ENCODE data around the gene NR0B2.
A peak's percentile ranks its signal among the peaks of the same experiment; 100 is the strongest.
"Not testable (repeated sequence)": the region's sequence is repeated elsewhere in the genome, so short reads cannot be mapped to it uniquely, and the experiment has no call there.

Gene NR0B2, protein sequence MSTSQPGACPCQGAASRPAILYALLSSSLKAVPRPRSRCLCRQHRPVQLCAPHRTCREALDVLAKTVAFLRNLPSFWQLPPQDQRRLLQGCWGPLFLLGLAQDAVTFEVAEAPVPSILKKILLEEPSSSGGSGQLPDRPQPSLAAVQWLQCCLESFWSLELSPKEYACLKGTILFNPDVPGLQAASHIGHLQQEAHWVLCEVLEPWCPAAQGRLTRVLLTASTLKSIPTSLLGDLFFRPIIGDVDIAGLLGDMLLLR

DNA sequence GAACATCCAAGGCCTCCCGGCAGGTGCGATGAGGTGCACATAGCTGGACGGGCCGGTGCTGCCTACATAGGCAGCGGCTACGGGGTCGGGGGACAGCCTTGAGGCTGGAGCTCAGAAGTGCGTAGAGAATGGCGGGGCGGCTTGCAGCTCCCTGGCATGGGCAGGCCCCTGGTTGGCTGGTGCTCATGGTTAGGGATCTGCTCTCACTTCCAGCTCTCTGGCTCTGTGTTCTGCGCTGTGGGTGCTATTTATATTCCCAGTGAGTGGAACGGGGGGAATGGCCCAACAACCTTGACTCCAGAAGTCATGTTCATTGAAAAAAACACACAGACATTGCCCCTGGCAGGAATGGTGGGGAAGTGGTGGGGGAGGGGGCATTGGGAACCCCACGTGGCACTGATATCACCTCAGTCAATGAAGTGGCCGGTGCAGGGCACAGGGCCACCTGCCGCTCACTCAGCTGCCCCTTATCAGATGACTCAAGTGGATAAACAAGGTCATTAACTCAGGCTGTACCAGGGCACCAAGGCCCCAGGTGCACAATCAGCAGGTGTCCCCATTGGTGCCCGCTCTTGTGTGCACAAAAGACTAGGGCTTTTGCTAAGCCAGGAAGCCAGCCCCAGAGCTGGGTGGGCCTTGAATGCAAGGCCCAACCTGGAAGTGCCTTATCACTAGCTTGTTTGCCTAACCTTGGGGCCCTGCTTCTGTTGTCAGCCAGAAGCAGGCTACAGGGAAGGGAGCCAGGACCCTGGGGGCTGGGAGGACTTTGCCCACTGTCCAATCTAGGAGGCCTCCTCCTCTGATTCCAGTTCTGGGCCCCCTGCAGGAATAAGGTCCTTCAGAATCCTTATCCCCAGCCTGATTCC is at the start of gene NR0B2:
NR0B2 (minus strand) TSS at position 222 of the 866 bp plus-strand sequence; CDS start at position 187, 35 bp downstream.
- DNase-seq (ENCODE audit: low read depth): no peak

DNA sequence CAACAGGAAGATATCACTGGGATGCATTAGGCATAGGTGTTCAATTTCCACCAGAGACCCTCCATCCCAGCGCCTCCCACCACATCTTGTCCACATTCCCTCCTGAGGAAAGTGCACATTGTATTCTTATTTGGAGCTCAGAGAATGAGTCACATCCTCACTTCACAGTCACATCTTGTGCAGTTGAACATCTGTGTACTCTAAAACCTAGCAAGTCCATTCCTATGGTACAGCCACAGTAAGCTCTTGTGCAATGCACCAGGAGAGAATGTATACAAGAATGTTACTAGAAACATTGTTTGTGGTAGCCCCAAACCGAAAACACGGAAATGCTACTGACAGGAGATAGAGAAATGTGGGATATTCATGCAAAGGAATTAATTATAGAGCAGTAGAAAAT is 48.1 kb upstream of the NR0B2 start:
- DNase-seq (ENCODE audit: low read depth): peak; percentile 92

DNA sequence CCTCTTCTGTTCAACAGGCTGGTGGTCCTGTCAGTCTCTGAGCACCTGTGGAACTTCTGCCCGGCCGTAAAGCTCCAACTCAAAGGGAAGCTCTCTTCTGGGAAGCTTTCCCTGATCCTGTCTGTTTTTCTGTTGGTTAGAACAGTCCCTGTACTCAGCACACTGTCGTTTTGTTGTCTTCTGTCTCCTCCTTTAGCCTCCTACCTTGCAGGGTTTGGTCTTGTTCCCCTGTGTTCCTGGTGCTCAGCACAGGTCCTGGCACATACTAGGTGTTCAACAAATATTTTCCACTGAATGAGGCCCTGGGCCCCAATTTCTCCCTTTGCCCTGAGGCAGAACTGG is 46.8 kb upstream of the NR0B2 start:
- DNase-seq (ENCODE audit: low read depth): no peak

DNA sequence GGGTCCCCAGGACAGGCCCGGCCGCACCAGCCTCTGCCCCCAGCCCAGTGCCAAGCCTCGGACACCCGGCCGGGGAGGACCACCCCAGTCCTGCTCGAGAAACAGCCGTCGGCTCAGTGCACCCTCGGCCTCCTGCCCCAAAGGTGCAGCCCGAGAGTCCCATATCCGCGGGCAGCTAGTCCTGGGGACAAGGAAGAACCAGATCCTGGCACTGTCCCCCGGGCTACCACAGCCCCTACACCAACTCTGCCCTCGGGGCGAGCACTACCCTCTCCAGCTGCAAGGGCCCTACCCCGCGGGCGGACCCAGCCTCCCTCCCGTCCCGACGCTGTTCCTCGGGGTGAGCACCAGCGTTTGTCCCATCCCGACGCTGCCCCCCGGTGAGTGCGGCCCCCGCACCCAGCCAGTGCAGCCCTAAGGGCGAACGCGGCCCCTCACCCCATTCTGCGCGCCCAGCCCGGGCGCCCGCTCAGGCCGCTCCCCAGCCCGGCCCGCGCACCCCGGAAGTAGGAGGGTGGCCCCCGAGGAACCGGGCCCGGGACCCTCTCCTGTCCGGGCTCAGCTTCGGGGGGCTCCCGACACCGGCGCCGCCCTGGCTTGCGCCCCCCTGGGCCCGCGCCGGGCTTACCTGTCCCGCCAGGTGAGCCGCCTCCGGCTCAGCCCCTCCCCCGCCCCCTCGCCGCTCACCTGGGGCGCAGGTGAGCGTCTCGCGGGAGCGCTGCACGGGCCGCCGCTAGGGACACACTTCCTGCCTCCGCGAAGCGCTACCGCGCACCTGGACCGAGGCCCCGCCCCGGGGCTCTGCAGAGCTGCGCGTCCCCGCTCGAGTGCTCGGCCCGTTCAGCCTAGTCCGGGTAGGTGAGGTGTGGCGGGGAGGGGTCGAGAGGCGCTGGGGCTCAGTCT is 46.2 kb upstream of the NR0B2 start, which contains the start of gene KDF1:
KDF1 (minus strand) TSS at position 747 of the 903 bp plus-strand sequence. CDS start 8,088 bp downstream, outside the sequence.
- DNase-seq (ENCODE audit: low read depth): no peak

DNA sequence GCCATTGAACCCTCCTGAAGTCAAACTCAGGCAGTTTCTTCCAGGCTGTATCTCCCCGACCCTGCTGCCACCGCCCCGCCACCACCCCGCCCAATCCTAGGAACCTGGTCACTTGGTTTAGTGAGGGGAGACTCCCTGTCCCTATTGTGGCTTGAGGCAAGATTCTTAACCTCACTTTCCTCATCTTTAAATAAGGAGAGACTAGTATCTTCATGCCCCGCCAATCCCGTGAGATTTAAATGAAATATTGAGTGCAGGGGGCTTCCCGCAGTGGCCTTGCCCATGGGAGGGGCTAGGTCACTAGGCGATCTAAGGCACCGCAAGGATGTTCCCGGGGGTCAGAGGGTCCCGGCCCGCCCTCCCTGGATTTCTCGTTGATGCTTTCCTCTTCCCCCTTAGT is 45.5 kb upstream of the NR0B2 start:
- no peak for DNase-seq (ENCODE audit: low read depth)

DNA sequence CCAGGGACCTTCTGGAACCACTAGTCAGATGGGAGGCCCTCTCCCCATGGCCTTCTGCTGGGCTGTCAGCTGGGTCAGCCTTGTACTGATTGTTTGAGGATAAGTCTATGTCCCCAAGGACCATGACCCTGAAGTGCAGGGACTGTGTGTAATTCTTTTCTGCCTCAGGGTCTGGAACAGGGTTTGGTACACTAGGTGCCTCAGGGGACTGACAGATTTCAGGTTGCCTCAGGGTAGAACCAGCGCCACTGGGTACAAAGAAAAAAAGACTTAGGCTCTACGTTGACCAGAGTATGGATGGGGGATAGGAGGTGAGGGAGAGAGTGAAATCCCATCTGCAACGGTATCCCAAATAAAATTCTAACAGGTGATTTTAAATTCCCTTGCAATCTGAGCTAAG is 43.5 kb upstream of the NR0B2 start:
- no peak for DNase-seq (ENCODE audit: low read depth)

DNA sequence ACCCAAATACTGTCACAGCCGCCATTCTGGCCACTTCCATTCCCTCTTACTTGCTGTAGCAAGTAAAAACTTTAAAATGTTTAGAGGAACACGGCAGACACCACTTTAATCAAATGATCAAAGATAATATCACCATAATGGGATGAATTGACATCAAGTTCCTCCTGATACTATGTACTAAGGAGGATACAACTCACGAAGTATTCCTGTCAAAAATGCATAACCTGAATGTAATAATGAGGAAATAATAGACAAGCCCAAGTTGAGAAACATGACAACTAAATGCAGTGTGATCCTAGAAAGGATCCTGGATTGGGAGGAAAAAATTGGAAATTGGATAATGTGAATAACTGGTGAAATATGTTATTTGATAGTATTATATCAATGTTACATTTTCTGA is 42.5 kb upstream of the NR0B2 start:
- no peak for DNase-seq (ENCODE audit: low read depth)

DNA sequence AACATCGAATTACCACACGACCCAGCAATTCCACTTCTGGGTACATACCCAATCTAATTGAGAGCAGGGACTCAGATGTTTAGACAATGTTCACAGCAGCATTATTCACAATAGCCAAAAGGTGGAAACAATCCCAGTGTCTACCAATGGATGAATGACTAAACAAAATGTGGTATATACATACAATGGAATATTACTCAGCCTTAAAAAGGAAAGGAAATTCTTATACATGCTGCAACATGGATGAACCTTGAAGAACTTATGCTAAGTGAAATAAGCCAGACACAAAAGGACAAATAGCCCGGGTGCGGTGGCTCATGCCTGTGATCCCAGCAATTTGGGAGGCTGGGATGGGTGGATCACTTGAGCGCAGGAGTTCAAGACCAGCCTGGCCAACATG is 39.6 kb upstream of the NR0B2 start:
- DNase-seq (ENCODE audit: low read depth): no peak

DNA sequence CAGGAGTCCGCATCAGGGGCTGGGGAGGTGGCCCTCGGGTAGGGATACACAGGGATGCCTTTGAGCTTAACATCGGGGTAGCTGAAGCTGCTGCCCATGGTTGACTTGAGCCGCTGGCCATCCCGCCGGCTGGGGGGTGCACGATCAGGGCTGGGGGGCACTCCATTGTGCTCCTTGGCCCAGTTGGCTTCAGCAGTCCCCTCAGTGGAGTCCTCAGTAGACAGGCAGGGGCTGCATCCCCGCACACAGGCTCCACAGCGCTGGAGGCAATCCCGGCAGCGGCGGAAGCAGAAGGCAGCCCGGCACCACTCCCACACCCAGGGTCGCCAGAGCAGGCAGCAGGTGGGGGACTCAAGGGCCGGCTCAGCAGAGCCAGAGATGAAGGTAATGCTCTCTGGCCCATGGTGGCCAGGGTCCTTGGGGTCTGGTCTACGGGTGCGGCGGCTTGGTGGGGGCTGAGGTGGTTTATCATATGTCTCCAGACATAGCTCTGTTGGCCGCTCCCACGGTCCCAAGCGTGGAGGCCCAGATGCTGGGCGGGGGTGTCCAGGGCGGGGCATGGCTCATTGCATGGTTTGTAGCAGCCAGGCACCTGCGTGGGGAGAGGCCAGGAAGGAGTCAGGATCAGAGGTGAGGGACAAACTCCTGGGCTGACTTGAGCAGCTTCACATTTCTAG is 38.2 kb upstream of the NR0B2 start:
- DNase-seq (ENCODE audit: low read depth): no peak

DNA sequence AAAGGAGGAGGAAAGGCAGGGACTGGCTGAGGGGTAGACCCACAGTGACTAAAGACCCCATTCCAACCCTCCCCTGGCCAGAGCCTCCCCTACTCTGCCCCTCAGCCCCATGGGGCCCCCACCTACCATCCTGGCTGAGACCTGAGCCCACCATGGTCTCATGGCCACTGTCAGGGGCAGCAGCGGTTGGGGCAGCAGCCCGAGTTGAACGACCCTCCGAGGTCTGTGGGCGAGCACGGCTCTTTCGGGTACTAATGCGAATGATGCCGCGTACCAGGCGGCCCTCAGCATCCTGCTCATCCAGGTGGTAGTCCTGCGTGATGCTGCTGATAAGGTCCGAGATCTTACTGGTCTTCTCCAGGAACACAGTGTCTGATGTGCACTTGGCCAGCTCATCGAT is 37.4 kb upstream of the NR0B2 start:
- no peak for DNase-seq (ENCODE audit: low read depth)

DNA sequence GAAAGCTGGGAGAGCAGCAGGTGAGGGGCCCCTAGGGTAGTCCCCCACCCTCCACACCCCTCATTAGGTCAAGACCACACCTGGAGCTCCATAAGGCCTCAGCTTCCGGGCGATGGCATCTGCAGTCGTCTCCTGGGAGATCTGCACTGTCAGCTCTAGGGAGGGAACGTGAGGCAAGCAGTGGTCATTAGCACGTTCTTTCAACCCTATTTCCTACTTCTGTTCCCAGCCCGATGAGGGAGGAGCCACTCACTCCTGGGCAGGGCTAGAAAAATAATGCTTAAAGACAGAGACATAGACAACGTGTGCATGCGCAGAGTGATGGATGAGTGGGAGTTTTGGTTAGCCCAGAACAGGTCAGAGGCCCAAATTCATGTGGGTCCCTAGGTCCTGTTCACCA is 36.8 kb upstream of the NR0B2 start:
- no peak for DNase-seq (ENCODE audit: low read depth)

DNA sequence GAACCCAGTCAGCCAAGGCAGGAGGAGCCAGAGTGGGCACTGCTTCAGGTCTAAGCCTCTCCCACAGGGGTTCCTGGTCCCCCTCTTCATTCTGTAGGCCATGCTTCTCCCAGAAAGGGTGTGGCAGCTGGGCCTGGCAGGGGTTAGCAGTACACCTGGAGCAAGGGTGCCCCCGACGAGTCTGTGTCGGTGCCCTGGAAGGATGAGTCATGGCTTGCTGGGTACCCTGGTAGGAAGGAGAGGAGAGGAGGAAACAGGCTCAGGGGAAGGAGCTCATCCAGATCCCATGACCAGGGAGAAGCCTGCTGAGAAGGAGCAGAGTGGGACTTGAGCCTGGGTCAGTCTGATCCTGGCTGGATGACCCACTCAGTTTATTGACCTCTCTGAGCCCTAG is 36.1 kb upstream of the NR0B2 start:
- no peak for DNase-seq (ENCODE audit: low read depth)

DNA sequence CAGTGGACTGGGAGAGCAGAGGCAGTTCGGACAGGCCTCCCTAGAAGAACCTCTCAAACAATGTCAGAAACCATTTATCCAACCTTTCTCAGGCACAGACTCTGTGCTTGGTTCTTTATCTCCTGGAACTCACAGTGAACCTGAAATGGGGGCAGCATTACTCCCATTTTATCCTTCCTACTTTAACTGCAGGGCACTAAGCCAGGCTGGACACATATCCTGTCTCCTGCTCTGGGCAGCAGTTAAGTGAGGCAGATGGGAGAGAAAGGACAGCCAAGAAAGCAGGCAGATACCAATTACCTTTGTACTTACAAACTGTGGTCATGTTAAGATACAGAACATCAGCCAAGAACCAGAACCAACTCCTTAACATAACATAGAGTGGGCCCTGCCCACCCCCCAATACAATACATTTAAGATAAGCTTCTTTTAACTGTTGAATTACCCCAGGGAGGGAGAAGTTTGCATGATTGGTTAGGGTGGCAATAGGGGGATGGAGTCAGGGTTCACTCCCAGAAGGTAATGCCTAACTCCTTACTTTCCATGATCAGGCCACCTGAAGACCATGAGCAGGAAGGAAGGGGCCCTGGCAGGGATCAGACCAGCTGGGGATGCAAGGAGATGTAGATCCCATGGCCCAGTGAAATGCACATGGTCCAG is 35.6 kb upstream of the NR0B2 start:
- peak; percentile 11 for DNase-seq (ENCODE audit: low read depth)

DNA sequence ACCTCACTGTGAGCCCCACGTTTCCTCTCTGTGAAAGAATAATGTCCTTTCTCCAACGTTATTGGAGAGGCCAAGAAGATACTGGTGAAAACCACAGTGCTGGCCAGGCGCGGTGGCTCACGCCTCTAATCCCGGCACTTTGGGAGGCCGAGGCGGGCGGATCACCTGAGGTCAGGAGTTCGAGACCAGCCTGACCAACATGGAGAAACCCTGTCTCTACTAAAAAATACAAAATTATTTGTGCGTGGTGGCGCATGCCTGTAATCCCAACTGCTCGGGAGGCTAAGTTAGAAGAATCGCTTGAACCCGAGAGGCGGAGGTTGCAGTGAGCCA is 34.9 kb upstream of the NR0B2 start:
- DNase-seq (ENCODE audit: low read depth): not testable (repeated sequence)

DNA sequence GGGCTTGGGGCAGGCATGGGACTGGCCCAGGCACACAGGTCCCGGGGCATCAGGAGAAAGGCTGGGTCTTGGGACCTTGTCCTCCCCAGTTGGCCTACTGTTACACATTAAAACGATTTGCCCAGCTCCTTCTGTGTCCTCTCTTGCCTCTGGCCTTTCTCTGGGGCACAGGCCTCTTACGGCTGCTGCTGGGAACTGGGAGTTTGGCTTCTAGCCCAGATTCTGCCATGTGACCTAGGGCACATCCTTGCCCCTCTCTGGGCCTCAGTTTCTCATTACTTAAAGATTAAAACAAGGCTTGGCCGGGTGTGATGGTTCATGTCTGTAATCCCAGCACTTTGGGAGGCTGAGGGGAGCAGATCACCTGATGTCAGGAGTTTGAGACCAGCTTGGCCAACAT is 32.5 kb upstream of the NR0B2 start:
- DNase-seq (ENCODE audit: low read depth): no peak

DNA sequence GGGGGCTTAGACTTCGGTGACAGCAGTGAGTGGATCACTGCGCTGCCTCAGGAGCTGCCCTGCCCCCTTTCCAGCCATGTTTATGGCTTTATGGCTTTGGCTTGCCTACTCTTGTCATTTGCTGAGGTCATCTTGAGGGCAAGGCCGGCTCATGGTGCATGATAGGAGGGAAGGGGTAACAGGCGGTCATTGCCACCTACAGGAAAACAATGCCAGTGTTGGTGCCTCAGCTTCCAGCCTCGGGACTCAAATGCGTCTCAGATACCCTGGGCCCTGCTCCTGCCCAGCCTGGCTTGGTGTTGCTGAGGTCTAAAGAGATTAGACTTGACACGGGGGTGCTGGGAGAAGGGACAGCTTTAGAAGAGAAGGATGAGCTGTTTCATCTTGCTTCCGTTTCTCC is 32.0 kb upstream of the NR0B2 start:
- DNase-seq (ENCODE audit: low read depth): no peak

DNA sequence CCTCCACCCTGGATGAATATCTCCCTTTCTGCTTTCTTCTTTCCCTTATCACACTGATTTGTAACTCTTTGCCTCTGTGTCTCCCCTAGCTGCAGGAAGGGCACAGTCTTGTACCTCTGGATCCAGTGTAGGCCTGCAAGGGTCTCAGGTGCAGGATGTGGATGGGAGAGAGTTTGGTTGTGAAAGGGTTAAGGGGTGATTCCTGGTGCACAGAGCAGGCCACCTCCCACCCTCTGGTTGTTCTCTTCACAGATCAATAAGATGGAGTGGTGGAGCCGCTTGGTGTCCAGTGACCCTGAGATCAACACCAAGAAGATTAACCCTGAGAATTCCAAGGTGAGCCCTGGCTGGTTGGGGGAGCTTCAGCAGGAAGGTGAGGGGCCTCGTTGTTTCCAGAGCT is 31.4 kb upstream of the NR0B2 start:
- DNase-seq (ENCODE audit: low read depth): no peak

DNA sequence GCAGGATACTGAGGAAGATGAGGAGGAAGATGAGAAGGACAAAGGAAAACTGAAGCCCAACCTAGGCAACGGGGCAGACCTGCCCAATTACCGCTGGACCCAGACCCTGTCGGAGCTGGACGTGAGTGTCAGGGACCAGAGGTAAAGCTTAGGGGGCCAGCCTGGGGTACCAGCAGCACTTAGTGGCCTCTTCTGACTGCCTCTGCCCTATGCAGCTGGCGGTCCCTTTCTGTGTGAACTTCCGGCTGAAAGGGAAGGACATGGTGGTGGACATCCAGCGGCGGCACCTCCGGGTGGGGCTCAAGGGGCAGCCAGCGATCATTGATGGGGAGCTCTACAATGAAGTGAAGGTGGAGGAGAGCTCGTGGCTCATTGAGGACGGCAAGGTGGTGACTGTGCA is 28.9 kb upstream of the NR0B2 start:
- DNase-seq (ENCODE audit: low read depth): no peak

DNA sequence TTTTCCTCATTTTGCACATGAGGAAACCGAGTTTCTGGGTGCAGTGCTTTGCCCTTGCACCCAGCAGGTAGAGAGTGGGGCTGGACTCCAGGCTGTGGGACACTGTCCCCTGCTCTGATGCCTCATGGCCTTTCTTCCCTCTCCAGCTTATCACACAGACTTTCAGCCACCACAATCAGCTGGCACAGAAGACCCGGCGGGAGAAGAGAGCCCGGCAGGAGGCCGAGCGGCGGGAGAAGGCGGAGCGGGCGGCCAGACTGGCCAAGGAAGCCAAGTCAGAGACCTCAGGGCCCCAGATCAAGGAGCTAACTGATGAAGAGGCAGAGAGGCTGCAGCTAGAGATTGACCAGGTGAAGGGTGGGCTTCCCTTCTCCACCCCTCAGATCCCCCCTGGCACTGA is 27.5 kb upstream of the NR0B2 start:
- DNase-seq (ENCODE audit: low read depth): no peak

DNA sequence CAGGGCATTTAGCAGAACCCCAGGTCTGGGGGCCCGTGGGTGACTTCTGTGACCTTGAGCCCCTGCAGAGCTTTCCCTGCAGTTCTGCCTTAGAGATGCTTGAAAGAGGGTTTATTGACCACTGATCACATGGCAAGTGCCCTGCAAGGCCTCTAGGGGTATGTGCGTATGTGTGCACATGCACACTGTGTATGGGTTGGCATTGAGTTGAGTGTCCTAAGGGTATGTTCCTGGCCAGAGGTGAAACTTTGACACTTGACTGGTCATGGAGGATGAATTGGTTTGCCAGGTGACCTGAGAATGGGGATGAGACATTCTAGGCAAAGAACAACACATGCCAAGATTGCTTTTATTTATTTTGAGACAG is 24.9 kb upstream of the NR0B2 start:
- no peak for DNase-seq (ENCODE audit: low read depth)

DNA sequence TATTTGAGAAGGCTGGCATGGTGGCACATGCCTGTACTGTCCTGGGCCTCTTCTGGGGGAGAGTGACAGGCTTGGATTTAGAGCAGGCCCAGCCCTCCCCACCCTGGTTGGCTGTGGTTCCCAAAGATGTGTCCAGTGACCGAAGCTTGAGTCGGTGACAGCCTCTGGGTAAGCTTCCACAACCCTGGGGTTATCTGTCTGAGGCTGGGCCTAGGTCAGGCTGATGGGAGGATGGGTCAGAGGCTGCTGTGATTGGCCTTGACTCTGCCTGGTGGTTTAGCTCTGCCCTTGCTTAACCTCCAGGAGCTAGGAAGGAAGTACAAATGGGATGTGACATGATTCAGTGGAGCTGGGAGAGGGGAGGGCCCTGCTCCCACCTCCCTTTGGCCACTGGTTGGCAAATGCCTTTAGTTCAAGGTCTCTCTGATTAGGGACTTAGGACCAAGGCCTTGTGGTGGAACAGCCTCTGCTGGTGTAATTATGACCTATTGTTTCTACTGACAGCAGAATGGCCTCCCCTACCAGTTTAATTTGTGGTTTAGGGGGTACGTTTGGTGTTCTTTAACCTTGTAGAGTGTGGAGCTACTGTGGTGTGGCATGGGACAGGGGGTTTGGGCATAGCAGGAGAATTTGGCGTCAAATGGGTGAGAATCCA is 24.4 kb upstream of the NR0B2 start:
- no peak for DNase-seq (ENCODE audit: low read depth)

Data from fibroblast of gingiva (primary cell).